ENCODE data around the gene ZNF350.
"Not testable (repeated sequence)": the region's sequence is repeated elsewhere in the genome, so short reads cannot be mapped to it uniquely, and the experiment has no call there.

- not testable (repeated sequence) for TF ChIP-seq ZBTB33 (IDR thresholded peaks at IDR 0.05); CTCF (IDR thresholded peaks at IDR 0.05; ENCODE audit: low read depth, low read length, missing input control); TAF1 (conservative IDR thresholded peaks at IDR 0.05); RXRA (IDR thresholded peaks at IDR 0.05); ATF3 (IDR thresholded peaks at IDR 0.05); GABPA (IDR thresholded peaks at IDR 0.05 in 1 of 2, conservative IDR thresholded peaks at IDR 0.05 in 1 of 2); FOXA1 (IDR thresholded peaks at IDR 0.05)
Observed at GRCh38 chr19:52026255-52026990, 39.8 kb upstream of the ZNF350 start.

Data from liver (tissue), 3 donors.